ENCODE measurements around the gene RAB3C.
A peak's percentile ranks its signal among the peaks of the same experiment; 100 is the strongest.

RAB3C gene

DNA sequence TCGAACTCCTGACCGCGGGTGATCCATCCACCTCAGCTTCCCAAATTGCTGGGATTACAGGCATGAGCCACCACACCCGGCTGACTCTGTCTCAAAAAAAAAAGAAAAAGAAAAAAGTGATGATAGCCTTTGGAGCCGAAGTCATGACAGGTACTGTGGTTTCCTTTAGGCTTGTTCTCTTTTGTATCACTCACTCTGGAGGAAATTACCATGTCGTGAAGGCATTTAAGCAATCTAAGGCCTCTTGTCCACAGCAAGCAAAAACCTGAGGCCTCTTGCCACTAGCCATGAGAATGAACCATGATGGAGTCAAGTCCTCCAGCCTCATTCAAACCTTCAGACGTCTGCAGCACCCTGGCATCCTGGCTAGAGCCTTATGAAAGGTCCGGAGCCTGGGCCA lies 286.1 kb downstream of the RAB3C start:
- H3K4me1 ChIP-seq: 0 out of 2 replicates have a peak, but pooled peaks cover 2% of the 10 kb centered on the region
- H3K4me3 ChIP-seq (ENCODE audit: low read depth, low read length): no peak overlapping the region
- no peaks in the 10 kb centered on the region for H3K36me3 ChIP-seq
- no peak for DNase-seq
- TF ChIP-seq, protein P1, sequence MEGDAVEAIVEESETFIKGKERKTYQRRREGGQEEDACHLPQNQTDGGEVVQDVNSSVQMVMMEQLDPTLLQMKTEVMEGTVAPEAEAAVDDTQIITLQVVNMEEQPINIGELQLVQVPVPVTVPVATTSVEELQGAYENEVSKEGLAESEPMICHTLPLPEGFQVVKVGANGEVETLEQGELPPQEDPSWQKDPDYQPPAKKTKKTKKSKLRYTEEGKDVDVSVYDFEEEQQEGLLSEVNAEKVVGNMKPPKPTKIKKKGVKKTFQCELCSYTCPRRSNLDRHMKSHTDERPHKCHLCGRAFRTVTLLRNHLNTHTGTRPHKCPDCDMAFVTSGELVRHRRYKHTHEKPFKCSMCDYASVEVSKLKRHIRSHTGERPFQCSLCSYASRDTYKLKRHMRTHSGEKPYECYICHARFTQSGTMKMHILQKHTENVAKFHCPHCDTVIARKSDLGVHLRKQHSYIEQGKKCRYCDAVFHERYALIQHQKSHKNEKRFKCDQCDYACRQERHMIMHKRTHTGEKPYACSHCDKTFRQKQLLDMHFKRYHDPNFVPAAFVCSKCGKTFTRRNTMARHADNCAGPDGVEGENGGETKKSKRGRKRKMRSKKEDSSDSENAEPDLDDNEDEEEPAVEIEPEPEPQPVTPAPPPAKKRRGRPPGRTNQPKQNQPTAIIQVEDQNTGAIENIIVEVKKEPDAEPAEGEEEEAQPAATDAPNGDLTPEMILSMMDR (IDR thresholded peaks at IDR 0.05; ENCODE audit: low read depth, low read length): no peak
- H3K9me3 ChIP-seq: no peaks in the 10 kb centered on the region
- H3K27me3 ChIP-seq: no peaks in the 10 kb centered on the region

DNA sequence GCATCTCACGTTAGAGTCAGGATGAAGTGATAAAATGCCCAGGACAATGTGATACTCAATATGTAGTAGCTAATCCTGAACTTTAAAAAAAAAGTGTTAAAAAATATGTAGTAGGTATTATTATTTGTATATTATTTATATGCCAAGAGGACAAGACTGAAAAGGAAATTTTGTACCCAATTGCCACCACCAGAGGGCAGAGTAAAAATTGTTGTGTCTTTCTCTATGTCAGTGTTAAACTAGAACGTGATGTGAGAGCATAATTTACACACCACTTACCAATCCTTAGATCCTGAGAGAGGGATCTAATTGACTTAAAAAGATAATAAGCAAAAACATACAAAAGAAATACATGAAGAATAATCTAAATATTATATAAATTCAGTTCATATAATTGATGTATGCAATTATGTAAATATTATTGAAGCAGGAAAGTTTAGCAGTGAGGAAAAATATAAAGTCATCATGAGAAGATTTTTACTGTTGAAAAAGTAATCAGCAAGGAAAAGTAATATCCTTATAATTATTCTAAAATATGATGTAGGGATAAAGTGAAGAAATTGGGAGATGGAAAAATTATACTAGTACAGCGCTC lies 288.9 kb downstream of the RAB3C start:
- H3K36me3 ChIP-seq: no peaks in the 10 kb centered on the region
- H3K27me3 ChIP-seq: no peaks in the 10 kb centered on the region
- DNase-seq: peak; percentile 52
- TF ChIP-seq, protein P1 (IDR thresholded peaks at IDR 0.05; ENCODE audit: low read depth, low read length): peak; percentile 75
- H3K9me3 ChIP-seq: no peaks in the 10 kb centered on the region
- 0 out of 2 replicates have a peak, but pooled peaks cover 2% of the 10 kb centered on the region for H3K4me1 ChIP-seq
- H3K4me3 ChIP-seq (ENCODE audit: low read depth, low read length): no peak overlapping the region

DNA sequence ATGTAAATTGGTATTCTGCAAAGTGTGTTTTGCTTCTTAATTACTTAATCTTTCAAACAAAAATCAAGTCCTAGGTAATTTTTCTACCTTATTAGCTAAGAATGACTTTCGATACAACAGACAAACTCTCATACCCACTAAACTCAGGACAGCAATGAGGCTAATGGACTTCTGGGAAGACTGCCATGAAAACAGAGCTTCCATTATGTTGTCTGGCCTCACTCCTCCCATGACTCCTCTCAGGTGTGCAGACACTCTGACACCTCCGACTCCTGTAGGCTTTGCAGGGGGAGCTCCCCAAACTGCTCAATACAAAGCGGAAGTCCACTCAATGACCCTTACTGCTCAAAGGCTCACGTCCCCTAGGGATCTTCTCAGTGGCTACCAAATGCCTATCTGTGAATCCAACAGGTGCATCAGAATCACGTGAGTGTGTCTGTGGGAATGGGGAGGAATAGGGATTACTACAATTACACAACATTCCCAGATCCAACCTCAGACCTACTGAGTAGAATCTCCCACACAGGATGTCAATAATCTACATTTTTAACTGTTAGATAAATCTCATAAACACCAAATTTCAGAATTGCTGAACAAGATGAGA lies 289.9 kb downstream of the RAB3C start:
- Histone ChIP-seq H3K36me3 (no peaks in the 10 kb centered on the region), H3K4me1 (0 out of 2 replicates have a peak, but pooled peaks cover 2% of the 10 kb centered on the region), H3K9me3 (no peaks in the 10 kb centered on the region), H3K4me3 (ENCODE audit: low read depth, low read length) (no peak overlapping the region), H3K27me3 (no peaks in the 10 kb centered on the region)
- peak; percentile 29 for DNase-seq
- TF ChIP-seq, protein P1 (IDR thresholded peaks at IDR 0.05; ENCODE audit: low read depth, low read length): no peak

DNA sequence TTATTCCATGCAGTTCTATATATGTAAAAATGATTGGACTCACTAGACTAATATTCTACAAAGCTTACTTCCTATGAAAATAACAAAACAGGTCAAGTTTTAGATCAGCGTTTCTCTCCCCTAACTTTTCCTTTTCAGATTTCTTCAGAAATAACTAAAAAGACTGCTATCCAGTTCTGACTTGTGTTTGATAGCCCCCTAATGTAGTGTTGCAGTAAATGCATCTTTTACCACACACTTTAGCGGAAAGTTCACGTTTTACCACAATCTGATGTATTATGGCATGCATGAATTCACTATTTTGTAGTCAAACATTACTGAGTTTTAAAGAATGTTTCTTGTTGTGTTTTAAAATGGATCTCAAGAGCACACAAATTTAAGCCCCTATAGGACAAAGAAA lies 292.7 kb downstream of the RAB3C start:
- DNase-seq: no peak
- H3K9me3 ChIP-seq: no peaks in the 10 kb centered on the region
- TF ChIP-seq, protein P1 (IDR thresholded peaks at IDR 0.05; ENCODE audit: low read depth, low read length): peak; percentile 27

DNA sequence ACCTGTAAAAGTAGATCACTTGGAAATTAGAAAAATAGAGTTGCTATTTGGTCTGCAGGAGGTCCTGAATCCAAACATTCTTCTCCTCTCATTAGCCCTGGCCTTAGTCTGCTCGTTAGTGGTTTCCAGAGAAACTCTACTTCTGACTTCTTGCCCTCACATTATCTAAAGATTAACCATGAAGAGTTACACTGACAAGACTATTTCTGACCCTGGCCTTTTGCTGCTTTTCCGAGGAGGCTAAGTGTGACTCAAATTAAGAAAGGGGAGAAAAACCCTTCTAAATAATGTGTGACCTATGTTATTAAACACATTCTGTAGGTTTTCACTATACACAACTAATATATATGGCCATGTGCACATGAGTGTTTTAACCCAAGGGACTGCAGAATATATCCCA lies 302.4 kb downstream of the RAB3C start:
- Histone ChIP-seq H3K27me3 (no peaks in the 10 kb centered on the region), H3K4me1 (peaks cover 7% of the 10 kb centered on the region), H3K9me3 (no peaks in the 10 kb centered on the region), H3K4me3 (ENCODE audit: low read depth, low read length) (no peak overlapping the region), H3K36me3 (no peaks in the 10 kb centered on the region)
- TF ChIP-seq, protein P1 (IDR thresholded peaks at IDR 0.05; ENCODE audit: low read depth, low read length): no peak
- DNase-seq: no peak

More for the DNA sequence above, 292.7 kb downstream of the RAB3C start:
- Histone ChIP-seq H3K4me1 (0 out of 2 replicates have a peak, but pooled peaks cover 2% of the 10 kb centered on the region), H3K36me3 (no peaks in the 10 kb centered on the region), H3K27me3 (no peaks in the 10 kb centered on the region), H3K4me3 (ENCODE audit: low read depth, low read length) (no peak overlapping the region)

Data from BE2C (cell line).